Caco-2 (cell line): ENCODE data around the gene GABPA. TPM values are rescaled to one million over a fixed set of nuclear protein-coding genes. Genes with fewer than 3 reads are reported as not detected.

Source experiments
- BruUV-seq: library from RNA; stranded (reverse); fragments of 400-500 nt; replicated peaks from 2 replicates; lab custom pipeline; 2021; lab: Mats Ljungman, UMichigan
- CTCF ChIA-PET: fragments of 300-600 bp; sonication (Branson Sonifier 250); formaldehyde crosslinking; loops from one replicate; lab custom pipeline; 2022; ENCODE audit warnings: antibody characterized with exemption; lab: Charles Lee
- POLR2A ChIA-PET: fragments of 300-600 bp; sonication (Branson Sonifier 250); formaldehyde crosslinking; loops from one replicate; lab custom pipeline; 2022; ENCODE audit warnings: antibody characterized with exemption; lab: Charles Lee
- DNase-seq, 2 experiments: peaks; one replicate each; pipeline versions ENCODE4 v3.0.0 to v3.0.0-alpha.2; 2020 to 2022
- H3K27me3 ChIP-seq: replicated peaks from 2 replicates; pipeline ENCODE4 v1.6.0; 2011; ENCODE audit warnings: low read length; ENCODE audit not compliant: control insufficient read depth, insufficient read depth
- H3K36me3 ChIP-seq: 2 replicates; pipeline ENCODE4 v1.5.1; 2011; ENCODE audit warnings: low read length; ENCODE audit not compliant: control insufficient read depth, insufficient read depth
- H3K4me1 ChIP-seq: fragments of 250-450 bp; sonication (Bioruptor Pico); 2 replicates; pipeline ENCODE4 v1.5.1; 2020; ENCODE audit warnings: mild to moderate bottlenecking
- H3K4me3 ChIP-seq: 2 replicates; pipeline ENCODE4 v1.5.1; 2011; ENCODE audit warnings: low read depth, mild to moderate bottlenecking, control low read depth, low read length
- H3K9me3 ChIP-seq: fragments of 250-450 bp; sonication (Bioruptor Pico); 2 replicates; pipeline ENCODE4 v1.5.1; 2020; ENCODE audit warnings: mild to moderate bottlenecking, moderate library complexity
- H3K27ac Mint-ChIP-seq: one replicate; pipeline ENCODE4 v1.8.0; 2022; ENCODE audit warnings: mixed read lengths; ENCODE audit not compliant: unreplicated experiment
- H3K27me3 Mint-ChIP-seq: one replicate; pipeline ENCODE4 v1.8.0; 2022; ENCODE audit warnings: mixed read lengths; ENCODE audit not compliant: insufficient read depth, unreplicated experiment
- H3K36me3 Mint-ChIP-seq: one replicate; pipeline ENCODE4 v1.8.0; 2022; ENCODE audit warnings: mild to moderate bottlenecking, mixed read lengths; ENCODE audit not compliant: insufficient read depth, unreplicated experiment
- H3K4me1 Mint-ChIP-seq: one replicate; pipeline ENCODE4 v1.8.0; 2022; ENCODE audit warnings: low read depth, mixed read lengths; ENCODE audit not compliant: unreplicated experiment
- H3K4me3 Mint-ChIP-seq: one replicate; pipeline ENCODE4 v1.8.0; 2022; ENCODE audit warnings: mild to moderate bottlenecking, moderate library complexity, mixed read lengths; ENCODE audit not compliant: unreplicated experiment
- H3K9me3 Mint-ChIP-seq: one replicate; pipeline ENCODE4 v1.8.0; 2022; ENCODE audit warnings: mixed read lengths; ENCODE audit not compliant: unreplicated experiment
- CTCF ChIP-seq, 2 experiments: fragments of 200-600 bp in 1 of 2; IDR thresholded peaks; 1 replicate in 1 of 2; 2 replicates in 1 of 2; pipeline versions ENCODE4 v1.5.1 to v1.8.0; 2011 to 2022; ENCODE audit warnings: antibody characterized with exemption in 1 of 2, control low read depth in 1 of 2, inconsistent platforms in 1 of 2, low read depth in 1 of 2, low read length in 1 of 2, mild to moderate bottlenecking in 1 of 2, moderate library complexity in 1 of 2; ENCODE audit not compliant: insufficient read depth in 1 of 2, severe bottlenecking in 1 of 2, unreplicated experiment in 1 of 2
- intact Hi-C: fragments of 100-400 bp; cut with micrococcal nuclease; formaldehyde crosslinking; loops from one replicate; pipeline ENCODE4 v1.10.0; 2022; ENCODE audit not compliant: unreplicated experiment
- total RNA-seq: library from RNA; stranded (reverse); gene quantifications from 2 replicates; pipeline ENCODE4 v1.2.3, GENCODE V29; 2022

GABPA gene
- total RNA-seq, 1 experiment from 2014 or later, result 17.4 TPM

DNA sequence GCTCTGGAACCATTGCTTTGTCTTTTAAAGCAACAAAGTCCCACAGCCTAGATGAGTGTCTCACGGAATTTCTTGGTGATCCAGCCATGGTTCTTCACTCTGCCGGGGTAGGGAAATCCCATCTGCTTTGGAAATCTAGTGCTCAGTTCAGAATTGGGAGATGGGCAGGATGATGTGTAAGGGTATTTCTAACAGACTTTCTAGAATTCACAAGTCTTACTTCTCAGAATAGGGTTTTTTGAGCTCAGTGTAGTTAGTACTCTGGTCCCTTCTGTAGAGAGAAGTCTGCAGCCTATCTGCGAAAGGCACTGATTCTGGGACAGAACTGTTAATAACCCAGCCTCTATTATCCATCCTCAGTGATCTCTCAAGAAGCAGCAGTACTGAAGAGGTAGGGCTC is 25.3 kb downstream of the GABPA start:
- ChIA-PET CTCF (no interaction called here), POLR2A (no interaction called here)
- Mint-ChIP-seq H3K27ac (no peak overlapping the region), H3K4me3 (no peak overlapping the region), H3K27me3 (no peaks in the 10 kb centered on the region), H3K9me3 (no peaks in the 10 kb centered on the region), H3K4me1 (no peaks in the 10 kb centered on the region), H3K36me3 (peaks cover 27% of the 10 kb centered on the region)
- Histone ChIP-seq H3K36me3 (no peaks in the 10 kb centered on the region), H3K9me3 (no peaks in the 10 kb centered on the region), H3K27me3 (no peaks in the 10 kb centered on the region), H3K4me1 (no peaks in the 10 kb centered on the region), H3K4me3 (no peak overlapping the region)
- DNase-seq, result no peak
- intact Hi-C loops, result no loop called here
- BruUV-seq, result no TSS peak
- no peak for TF ChIP-seq CTCF (IDR thresholded peaks at IDR 0.05; ENCODE audit: insufficient read depth in 1 of 2, low read depth in 1 of 2, low read length in 1 of 2, severe bottlenecking in 1 of 2, unreplicated experiment in 1 of 2)

DNA sequence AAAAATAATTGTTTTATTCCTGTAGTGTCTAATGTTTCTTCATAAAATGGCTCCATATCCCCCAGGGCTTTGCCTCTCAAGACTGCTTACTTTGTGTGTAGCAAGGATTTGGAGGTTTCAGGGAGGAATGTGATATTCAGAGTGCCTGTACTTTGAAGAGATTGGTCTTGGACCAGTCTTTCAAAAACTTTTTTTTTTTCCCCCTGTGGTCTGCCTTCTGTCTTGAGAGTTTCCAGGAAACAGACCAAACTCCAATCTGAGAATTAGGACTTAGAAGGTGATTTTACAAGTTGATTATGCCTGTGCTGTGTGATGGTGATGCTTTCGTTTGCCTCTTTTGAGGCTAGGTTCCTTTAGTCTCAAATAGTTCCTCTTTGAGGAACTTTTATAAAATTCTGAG is 25.9 kb downstream of the GABPA start:
- no peak overlapping the region for H3K4me3 ChIP-seq
- Mint-ChIP-seq H3K36me3 (peaks cover 33% of the 10 kb centered on the region), H3K27me3 (no peaks in the 10 kb centered on the region), H3K9me3 (no peaks in the 10 kb centered on the region), H3K4me3 (no peak overlapping the region), H3K27ac (no peak overlapping the region), H3K4me1 (no peaks in the 10 kb centered on the region)
- CTCF ChIA-PET, result no interaction called here
- BruUV-seq, result no TSS peak
- intact Hi-C loops, result no loop called here
- H3K4me1 ChIP-seq, result no peaks in the 10 kb centered on the region
- DNase-seq, result no peak
- H3K27me3 ChIP-seq, result no peaks in the 10 kb centered on the region
- H3K36me3 ChIP-seq, result no peaks in the 10 kb centered on the region
- no peaks in the 10 kb centered on the region for H3K9me3 ChIP-seq
- POLR2A ChIA-PET, result no interaction called here
- no peak for TF ChIP-seq CTCF (IDR thresholded peaks at IDR 0.05; ENCODE audit: insufficient read depth in 1 of 2, low read depth in 1 of 2, low read length in 1 of 2, severe bottlenecking in 1 of 2, unreplicated experiment in 1 of 2)

DNA sequence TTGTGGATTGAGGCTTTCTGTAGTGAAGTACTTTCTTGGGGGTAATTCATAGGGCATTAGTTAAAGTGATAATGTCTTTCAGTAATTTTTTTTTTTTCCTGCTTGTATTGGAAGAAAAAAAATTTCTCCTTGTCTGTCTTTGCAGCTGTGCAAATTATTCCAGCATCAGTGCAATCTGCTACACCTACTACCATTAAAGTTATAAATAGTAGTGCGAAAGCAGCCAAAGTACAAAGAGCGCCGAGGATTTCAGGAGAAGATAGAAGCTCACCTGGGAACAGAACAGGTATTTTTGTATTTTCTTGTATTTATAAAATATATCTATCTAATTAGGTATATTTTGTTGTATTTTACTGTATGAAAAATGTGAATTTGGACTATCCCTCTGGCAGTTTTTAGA is 29.3 kb downstream of the GABPA start:
- ChIA-PET POLR2A (no interaction called here), CTCF (no interaction called here)
- H3K4me1 ChIP-seq, result no peaks in the 10 kb centered on the region
- H3K9me3 Mint-ChIP-seq, result no peaks in the 10 kb centered on the region
- no peaks in the 10 kb centered on the region for H3K27me3 ChIP-seq
- no peak overlapping the region for H3K4me3 Mint-ChIP-seq
- H3K36me3 Mint-ChIP-seq, result peaks cover 28% of the 10 kb centered on the region
- no peak for DNase-seq
- H3K36me3 ChIP-seq, result no peaks in the 10 kb centered on the region
- H3K4me1 Mint-ChIP-seq, result no peaks in the 10 kb centered on the region
- BruUV-seq, result no TSS peak
- no peak for TF ChIP-seq CTCF (IDR thresholded peaks at IDR 0.05; ENCODE audit: insufficient read depth in 1 of 2, low read depth in 1 of 2, low read length in 1 of 2, severe bottlenecking in 1 of 2, unreplicated experiment in 1 of 2)
- H3K9me3 ChIP-seq, result no peaks in the 10 kb centered on the region
- no peak overlapping the region for H3K27ac Mint-ChIP-seq
- H3K4me3 ChIP-seq, result no peak overlapping the region
- intact Hi-C loops, result no loop called here
- H3K27me3 Mint-ChIP-seq, result no peaks in the 10 kb centered on the region
